AG10803 (cell line): ENCODE data around the gene EYS.

ENCODE experiments used
- DNase-seq: peaks from one replicate; pipeline ENCODE4 v3.0.0; 2010; ENCODE audit warnings: low read depth
- H3K4me3 ChIP-seq: 2 replicates; pipeline ENCODE4 v1.5.1; 2011; ENCODE audit warnings: mild to moderate bottlenecking, low read length, control low read depth
- CTCF ChIP-seq: conservative IDR thresholded peaks from 2 replicates; pipeline ENCODE4 v1.5.1; 2011; ENCODE audit warnings: mild to moderate bottlenecking, low read length, control low read depth, inconsistent platforms

EYS gene

GRCh38 chr6:65707126-65707826 lies at the start of gene EYS:
EYS (minus strand) TSS chr6:65707226; CDS start chr6:65495410, 211,816 bp downstream.
- no peak for DNase-seq
- no peak within 1 kb of the TSS for H3K4me3 ChIP-seq
- TF ChIP-seq CTCF: no peak

GRCh38 chr6:65746302-65746701 lies 39.3 kb upstream of the EYS start:
- DNase-seq: no peak
- no peak overlapping the region for H3K4me3 ChIP-seq
- TF ChIP-seq CTCF: no peak

GRCh38 chr6:65745614-65746013 lies 38.6 kb upstream of the EYS start:
- DNase-seq: no peak
- H3K4me3 ChIP-seq: no peak overlapping the region
- no peak for TF ChIP-seq CTCF

GRCh38 chr6:65728879-65729479 lies 22.0 kb upstream of the EYS start:
- no peak overlapping the region for H3K4me3 ChIP-seq
- TF ChIP-seq CTCF: no peak
- no peak for DNase-seq

DNA sequence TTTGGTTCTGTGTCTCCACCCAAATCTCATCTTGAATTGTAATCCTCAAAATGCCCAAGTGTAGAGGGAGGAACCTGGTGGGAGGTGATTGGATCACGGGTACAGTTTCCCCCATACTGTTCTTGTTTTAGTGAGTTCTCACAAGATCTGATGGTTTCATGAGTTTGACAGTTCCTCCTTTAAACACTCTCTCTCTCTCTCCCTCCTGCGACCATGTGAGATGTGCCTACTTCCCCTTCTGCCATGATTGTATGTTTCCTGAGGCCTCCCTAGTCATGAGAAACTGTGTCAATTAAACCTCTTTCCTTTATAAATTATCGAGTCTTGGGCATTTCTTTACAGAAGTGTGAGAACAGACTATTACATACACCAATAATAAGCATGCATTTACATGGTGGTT lies 12.1 kb upstream of the EYS start:
- no peak for DNase-seq
- TF ChIP-seq CTCF: no peak
- H3K4me3 ChIP-seq: no peak overlapping the region

- no peak for DNase-seq
- no peak for TF ChIP-seq CTCF
- H3K4me3 ChIP-seq: no peak overlapping the region
Observed at GRCh38 chr6:65711531-65711930, 4.5 kb upstream of the EYS start.
